HG02642 (cell line): Measurements from ENCODE around the gene NOTUM.
A peak's percentile ranks its signal among the peaks of the same experiment; 100 is the strongest.

Experiments used
- ATAC-seq: cut with Tn5 transposase; IDR thresholded peaks from one replicate; pipeline ENCODE4 v1.9.1; 2021; ENCODE audit warnings: mild to moderate bottlenecking; ENCODE audit not compliant: unreplicated experiment, poor library complexity

The NOTUM gene

GRCh38 chr17:81913394-81914102, 47.4 kb downstream of the NOTUM start:
- no peak for ATAC-seq

GRCh38 chr17:81912441-81913309, 48.3 kb downstream of the NOTUM start:
- ATAC-seq: no peak

GRCh38 chr17:81911969-81912368, 49.0 kb downstream of the NOTUM start:
- ATAC-seq: no peak

GRCh38 chr17:81911277-81911961, 49.6 kb downstream of the NOTUM start, which contains the start of gene PCYT2:
PCYT2 (minus strand) TSS chr17:81911399; CDS start chr17:81911355, 44 bp downstream.
- ATAC-seq: peak; percentile 76

- ATAC-seq: peak; percentile 28
Observed at GRCh38 chr17:81910840-81911276, 50.1 kb downstream of the NOTUM start.

GRCh38 chr17:81909966-81910839, 50.8 kb downstream of the NOTUM start:
- ATAC-seq: no peak

GRCh38 chr17:81909231-81909630, 51.8 kb downstream of the NOTUM start:
- ATAC-seq: no peak

- no peak for ATAC-seq
Observed at GRCh38 chr17:81908793-81909192, 52.2 kb downstream of the NOTUM start.

GRCh38 chr17:81907219-81908145, 53.5 kb downstream of the NOTUM start:
- no peak for ATAC-seq

GRCh38 chr17:81906476-81907218, 54.3 kb downstream of the NOTUM start:
- no peak for ATAC-seq

GRCh38 chr17:81905993-81906392, 55.0 kb downstream of the NOTUM start:
- ATAC-seq: no peak

- no peak for ATAC-seq
Observed at GRCh38 chr17:81905424-81905875, 55.5 kb downstream of the NOTUM start.

GRCh38 chr17:81904600-81905423, 56.2 kb downstream of the NOTUM start:
- ATAC-seq: no peak

GRCh38 chr17:81903896-81904599, 56.9 kb downstream of the NOTUM start:
- ATAC-seq: no peak

GRCh38 chr17:81903415-81903831, 57.6 kb downstream of the NOTUM start:
- no peak for ATAC-seq

- no peak for ATAC-seq
Observed at GRCh38 chr17:81902653-81903414, 58.2 kb downstream of the NOTUM start.
